ENCODE data around the gene ZNF605.
"Not testable (repeated sequence)": the region's sequence is repeated elsewhere in the genome, so short reads cannot be mapped to it uniquely, and the experiment has no call there.

ZNF605 gene

DNA sequence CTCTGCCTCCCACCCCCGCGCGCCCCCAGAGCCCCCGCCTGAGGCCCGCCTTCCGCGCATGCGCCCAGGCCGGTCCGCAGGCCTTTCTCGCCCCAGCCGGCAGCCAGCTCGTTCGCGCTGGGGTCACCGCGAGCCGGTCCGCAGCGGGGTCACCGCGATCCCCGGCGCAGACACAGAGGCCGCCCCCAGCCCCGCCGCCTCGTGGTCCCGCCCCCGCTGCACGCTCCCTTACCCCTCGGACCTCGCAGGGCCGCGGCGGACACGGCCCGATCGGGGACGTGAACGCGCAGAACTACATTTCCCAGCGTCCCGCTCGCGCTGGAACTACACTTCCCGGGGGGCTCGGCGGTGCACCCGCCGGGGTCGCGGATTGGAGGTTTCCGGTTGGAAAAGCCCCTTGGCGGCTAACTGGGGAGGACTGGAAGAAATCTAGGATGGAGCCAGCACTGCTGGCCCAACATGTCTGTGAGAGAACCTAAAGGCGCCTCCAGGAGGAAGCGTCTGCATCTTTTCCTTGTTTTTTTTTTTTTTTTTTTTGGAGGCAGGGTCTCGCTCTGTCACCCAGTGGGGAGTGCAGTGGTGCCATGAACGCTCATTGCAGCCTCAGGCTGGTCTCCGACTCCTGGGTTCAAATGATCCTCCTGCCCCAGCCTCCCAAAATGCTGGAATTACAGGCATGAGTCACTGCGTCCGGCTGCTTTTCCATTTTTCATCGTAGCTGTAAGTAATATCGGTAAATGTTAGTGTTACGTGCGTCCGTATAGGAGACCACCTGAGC lies at the start of gene ZNF605:
Gene ZNF605, minus strand, starts transcription at position 296 of the 778 bp plus-strand sequence. CDS start 10,671 bp downstream, outside the sequence.
- DNase-seq: peak; percentile 79 to 80

DNA sequence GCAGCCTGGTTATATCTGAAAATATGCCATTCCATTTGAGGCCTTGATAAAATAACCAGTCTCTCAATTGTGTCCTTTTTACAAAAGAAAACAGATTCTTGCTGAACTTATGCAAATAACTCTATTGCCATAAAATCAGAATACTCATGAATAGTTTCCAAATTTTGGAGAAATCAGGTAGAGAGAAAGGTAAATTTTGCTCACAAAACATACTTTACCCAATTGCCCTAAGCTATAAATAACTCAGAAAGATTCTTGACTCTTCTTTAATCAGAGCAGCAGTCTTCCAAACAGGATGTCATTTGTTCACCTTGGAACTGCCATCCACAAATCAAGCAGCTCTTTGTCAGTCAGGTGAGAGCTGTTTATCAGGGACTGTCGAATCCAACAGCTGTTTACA lies 42.6 kb upstream of the ZNF605 start:
- no peak for DNase-seq

GRCh38 chr12:132986885-132987225 lies 30.7 kb upstream of the ZNF605 start:
- DNase-seq: no peak

GRCh38 chr12:132986001-132986884 lies 30.1 kb upstream of the ZNF605 start, which contains the start of gene ZNF26:
Gene ZNF26 (plus strand): TSS chr12:132986367. CDS start chr12:132986841, 474 bp downstream.
- DNase-seq: peak; percentile 79 to 83

DNA sequence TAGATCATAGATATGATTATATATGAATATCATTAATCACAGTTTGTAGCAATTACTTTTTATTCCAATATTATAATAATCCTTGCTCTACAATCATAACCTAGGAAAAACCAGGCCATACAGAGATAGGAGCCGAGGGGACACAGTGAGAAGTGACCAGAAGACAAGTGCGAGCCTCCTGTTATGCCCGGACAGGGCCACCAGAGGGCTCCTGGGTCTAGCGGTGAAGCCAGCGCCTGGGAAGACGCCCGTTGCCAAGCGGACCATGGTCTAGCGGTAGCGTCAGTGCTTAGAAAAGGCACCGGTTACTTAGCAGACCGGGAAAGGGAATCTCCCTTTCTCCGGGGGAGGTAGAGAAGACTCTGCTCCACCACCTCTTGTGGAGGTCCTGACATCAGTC lies 20.8 kb upstream of the ZNF605 start:
- peak in 1 of 2 experiments; percentile 8 for DNase-seq

- no peak for DNase-seq
Observed at GRCh38 chr12:132972374-132972773, 16.3 kb upstream of the ZNF605 start.

DNA sequence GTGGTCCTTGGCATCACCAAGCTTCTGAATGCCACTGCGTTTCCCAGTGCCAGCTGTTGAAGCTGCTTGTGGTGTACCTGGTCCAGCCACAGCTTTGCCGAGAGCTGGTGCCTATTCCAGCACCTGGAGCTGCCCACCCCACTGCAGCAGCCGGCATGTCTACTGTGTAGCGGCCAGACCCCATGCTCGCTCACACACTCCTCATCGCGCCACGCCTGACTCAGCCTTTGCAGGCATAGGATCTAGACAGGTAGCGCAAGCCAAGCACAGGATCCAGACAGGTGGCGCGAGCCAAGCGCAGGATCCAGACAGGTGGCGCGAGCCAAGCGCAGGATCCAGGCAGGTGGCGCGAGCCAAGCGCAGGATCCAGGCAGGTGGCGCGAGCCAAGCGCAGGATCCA lies 11.6 kb upstream of the ZNF605 start:
- DNase-seq: no peak

DNA sequence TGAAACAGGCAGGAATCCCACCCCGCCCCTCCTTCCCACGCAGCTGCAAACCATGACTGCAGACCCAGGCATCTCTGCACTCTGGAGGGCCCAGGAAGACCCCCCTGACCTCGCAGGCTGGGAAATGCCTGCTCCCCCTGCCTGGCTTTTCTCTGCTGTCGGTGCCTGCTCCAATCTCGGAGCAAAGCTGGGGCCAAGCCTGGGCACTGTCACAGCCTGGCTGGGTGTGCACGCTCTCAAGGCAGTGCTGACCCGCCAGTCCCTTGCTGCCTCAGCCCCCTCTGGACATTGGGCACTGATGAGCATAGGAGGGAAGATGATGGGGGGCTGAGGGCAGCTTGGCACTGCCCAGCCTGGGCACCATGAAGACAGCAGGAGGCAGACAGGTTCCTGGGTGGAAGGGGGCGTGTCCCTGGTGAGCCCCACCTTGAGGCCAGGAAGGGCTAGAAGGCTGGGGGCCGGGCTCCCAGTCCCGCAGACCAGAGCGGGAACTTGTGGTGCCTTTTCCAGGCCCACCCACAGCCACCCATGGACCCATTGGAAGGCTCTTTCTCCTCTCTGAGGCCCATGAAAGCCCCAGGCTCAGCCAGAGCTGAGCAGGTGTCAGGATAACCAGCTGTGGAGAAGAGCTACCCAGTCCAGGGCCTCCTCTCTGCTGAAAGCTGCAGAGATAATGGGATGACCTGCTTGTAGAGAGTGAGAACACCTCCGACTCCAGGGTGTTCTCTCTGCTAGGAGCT lies 10.7 kb upstream of the ZNF605 start:
- no peak for DNase-seq

GRCh38 chr12:132965796-132966195 lies 9.7 kb upstream of the ZNF605 start:
- DNase-seq: no peak

DNA sequence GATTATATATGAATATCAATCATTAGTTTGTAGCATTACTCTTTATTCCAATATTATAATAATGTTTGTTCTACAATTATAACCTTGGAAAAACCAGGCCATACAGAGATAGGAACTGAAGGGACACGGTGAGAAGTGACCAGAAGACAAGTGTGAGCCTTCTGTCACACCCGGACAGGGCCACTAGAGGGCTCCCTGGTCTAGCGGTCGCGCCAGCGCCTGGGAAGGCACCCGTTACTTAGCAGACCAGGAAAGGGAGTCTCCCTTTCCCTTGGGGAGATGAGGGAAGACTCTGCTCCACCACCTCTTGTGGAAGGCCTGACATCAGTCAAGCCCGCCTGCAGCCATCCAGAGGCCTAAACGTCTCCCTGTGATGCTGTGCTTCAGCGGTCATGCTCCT lies 7.8 kb upstream of the ZNF605 start:
- not testable (repeated sequence) for DNase-seq

DNA sequence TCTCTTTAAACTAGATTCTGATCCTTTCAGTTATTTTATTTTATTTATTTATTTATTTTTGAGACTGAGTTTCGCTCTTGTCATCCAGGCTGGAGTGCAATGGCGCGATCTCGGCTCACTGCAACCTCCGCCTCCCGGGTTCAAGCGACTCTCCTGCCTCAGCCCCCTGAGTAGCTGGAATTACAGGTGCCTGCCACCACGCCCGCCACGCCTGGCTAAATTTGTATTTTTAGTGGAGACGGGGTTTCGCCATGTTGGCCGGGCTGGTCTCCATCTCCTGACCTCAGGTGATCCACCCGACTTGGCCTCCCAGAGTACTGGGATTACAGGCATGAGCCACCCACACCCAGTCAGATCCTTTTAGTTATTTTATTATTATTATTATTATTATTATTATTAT lies 5.7 kb upstream of the ZNF605 start:
- DNase-seq: not testable (repeated sequence)

DNA sequence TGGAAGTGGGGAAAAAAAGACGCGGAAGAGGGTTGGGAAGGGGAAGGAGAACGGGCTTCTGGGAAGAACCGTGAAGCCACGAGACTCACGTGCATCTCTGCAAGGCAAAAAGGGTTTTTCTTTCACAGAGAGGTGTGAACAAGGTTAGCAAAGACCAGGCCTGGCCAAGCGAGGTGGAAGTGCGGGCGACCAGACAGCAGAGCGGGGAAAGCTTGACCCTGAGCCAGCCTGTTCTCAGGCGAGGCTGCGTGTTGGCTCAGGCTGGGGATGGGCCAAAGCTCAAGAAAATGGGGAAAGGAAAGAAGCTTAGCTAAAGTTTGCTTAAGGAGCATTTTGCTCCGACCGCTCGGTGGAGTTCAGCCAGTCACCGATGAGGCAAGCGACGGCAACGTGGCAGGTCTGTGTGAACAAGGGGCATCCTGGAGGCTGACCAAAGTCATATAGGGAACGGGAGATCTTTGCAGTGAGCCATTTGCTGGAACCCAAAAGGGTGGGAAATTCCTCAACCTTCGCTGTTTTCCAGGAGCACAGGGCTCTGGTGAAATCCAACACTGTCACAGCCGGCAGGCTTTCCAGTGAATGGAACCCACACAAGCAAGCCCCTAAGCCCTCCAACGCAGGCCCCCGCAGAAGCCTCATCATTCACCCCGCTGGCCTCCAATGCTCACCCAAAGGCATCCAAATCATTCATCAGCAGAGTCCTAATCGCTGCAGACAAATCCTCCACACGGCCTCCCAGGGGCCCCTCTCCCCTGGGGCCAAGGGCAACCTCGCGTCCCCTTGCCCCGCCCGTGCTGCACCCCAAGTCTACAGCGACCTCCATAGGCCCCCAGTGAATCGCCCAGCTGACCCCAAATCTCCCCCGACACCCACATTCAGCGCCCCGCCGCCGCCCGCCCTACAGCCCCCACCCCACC lies 754 bp downstream of the ZNF605 start:
- DNase-seq: no peak

- DNase-seq: no peak
Observed at GRCh38 chr12:132954471-132955048, 1.5 kb downstream of the ZNF605 start.

DNA sequence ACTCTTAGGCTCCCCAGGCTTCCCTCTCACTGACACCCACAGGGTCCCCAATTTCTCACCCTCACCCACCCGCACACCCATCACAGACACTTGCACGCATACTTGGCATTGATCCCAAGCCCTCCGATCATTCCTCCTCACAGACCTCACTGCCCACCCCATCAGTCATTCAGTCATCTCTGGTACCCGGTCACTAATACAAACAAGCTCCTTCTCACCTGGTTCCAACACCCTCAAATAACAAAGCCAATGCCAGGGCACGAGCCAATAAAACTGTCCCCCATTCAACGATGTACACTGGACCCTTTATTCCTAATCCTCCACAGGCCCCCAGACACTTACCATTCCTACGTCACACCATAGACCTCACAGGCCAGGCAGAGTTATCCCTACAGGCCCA lies 2.3 kb downstream of the ZNF605 start:
- DNase-seq: no peak

GRCh38 chr12:132953163-132953425 lies 3.0 kb downstream of the ZNF605 start:
- no peak for DNase-seq

GRCh38 chr12:132952371-132953162 lies 3.5 kb downstream of the ZNF605 start:
- DNase-seq: no peak

- DNase-seq: no peak
Observed at GRCh38 chr12:132951649-132952048, 4.5 kb downstream of the ZNF605 start.

DNA sequence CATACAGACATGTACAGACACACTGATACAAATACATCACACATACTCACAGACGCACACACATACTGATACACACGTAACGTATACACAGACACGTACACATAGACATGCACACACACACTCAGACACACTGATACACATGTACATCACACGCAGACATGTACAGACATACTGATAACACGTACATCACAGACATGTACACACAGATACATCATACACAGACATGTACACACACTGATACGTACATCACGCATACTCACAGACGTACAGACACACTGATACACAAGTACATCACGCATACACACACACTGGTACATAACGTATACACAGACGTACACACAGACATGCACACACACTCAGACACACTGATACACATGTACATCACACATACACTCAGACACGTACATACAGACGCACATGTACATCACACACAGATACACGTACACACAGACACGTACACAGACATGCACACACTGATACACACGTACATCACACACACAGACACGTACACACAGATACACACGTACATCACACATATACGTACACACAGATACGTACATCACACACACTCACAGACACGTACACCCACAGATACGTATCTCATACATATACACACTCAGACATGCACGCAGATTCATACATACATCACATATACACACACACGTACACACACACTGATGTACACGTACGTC lies 5.1 kb downstream of the ZNF605 start:
- DNase-seq: no peak

GRCh38 chr12:132949936-132950837 lies 5.9 kb downstream of the ZNF605 start:
- no peak for DNase-seq

Measured in activated CD4-positive, alpha-beta T cell treated with anti-CD3 and anti-CD28 coated beads, Interleukin-2, amount 50 U/mL, for 4 hours (primary cell).